Measurements from ENCODE around the gene CRY1.

The CRY1 gene

GRCh38 chr12:106956048-106956578 is 137.2 kb downstream of the CRY1 start:
- peak overlapping the region; percentile 93 for H3K9ac ChIP-seq (ENCODE audit: low read depth, low read length)
- H3K36me3 ChIP-seq (ENCODE audit: insufficient read depth, low read length): 0 out of 2 replicates have a peak, but pooled peaks cover 2% of the 10 kb centered on the region
- H3K4me1 ChIP-seq (ENCODE audit: insufficient read depth, low read length): peaks cover 5% of the 10 kb centered on the region; the same call in 1 of the 2 replicates
- peaks cover 14% of the 10 kb centered on the region for H3K27me3 ChIP-seq (ENCODE audit: insufficient read depth, low read length)
- no peaks in the 10 kb centered on the region for H3K9me3 ChIP-seq (ENCODE audit: insufficient read depth, low read depth, low read length)
- peak overlapping the region; percentile 94 for H3K4me3 ChIP-seq (ENCODE audit: low read length)
- under 1% methylated on average over 32 of the region's 34 CpGs for WGBS
- H3K27ac ChIP-seq (ENCODE audit: low read depth, low read length): peak overlapping the region; percentile 94; the same call in 1 of the 2 replicates

- Histone ChIP-seq H3K27ac (ENCODE audit: low read depth, low read length) (peak within 1 kb of the TSS; percentile 94; the same call in 1 of the 2 replicates), H3K4me1 (ENCODE audit: insufficient read depth, low read length) (peaks cover 5% of the 10 kb centered on the region; the same call in 1 of the 2 replicates), H3K4me3 (ENCODE audit: low read length) (peak within 1 kb of the TSS; percentile 94), H3K9me3 (ENCODE audit: insufficient read depth, low read depth, low read length) (no peaks in the 10 kb centered on the region), H3K36me3 (ENCODE audit: insufficient read depth, low read length) (0 out of 2 replicates have a peak, but pooled peaks cover 2% of the 10 kb centered on the region), H3K27me3 (ENCODE audit: insufficient read depth, low read length) (peaks cover 14% of the 10 kb centered on the region), H3K9ac (ENCODE audit: low read depth, low read length) (peak within 1 kb of the TSS; percentile 93)
- WGBS: under 1% methylated on average over 88 of the region's 88 CpGs
Observed at GRCh38 chr12:106955377-106956047, 137.8 kb downstream of the CRY1 start, which contains the start of gene TMEM263. Gene TMEM263, plus strand, starts transcription at chr12:106955907. Its CDS starts 11,210 bp downstream, at chr12:106967117.

GRCh38 chr12:106954462-106955376 is 138.6 kb downstream of the CRY1 start:
- peak overlapping the region; percentile 93; the same call in 1 of the 2 replicates for H3K9ac ChIP-seq (ENCODE audit: low read depth, low read length)
- peaks cover 5% of the 10 kb centered on the region; the same call in 1 of the 2 replicates for H3K4me1 ChIP-seq (ENCODE audit: insufficient read depth, low read length)
- 67% methylated on average over 35 of the region's 36 CpGs for WGBS
- H3K9me3 ChIP-seq (ENCODE audit: insufficient read depth, low read depth, low read length): no peaks in the 10 kb centered on the region
- H3K4me3 ChIP-seq (ENCODE audit: low read length): peak overlapping the region; percentile 94
- H3K36me3 ChIP-seq (ENCODE audit: insufficient read depth, low read length): 0 out of 2 replicates have a peak, but pooled peaks cover 2% of the 10 kb centered on the region
- peak overlapping the region; percentile 94; the same call in 1 of the 2 replicates for H3K27ac ChIP-seq (ENCODE audit: low read depth, low read length)
- H3K27me3 ChIP-seq (ENCODE audit: insufficient read depth, low read length): peaks cover 14% of the 10 kb centered on the region

GRCh38 chr12:106953352-106954250 is 139.7 kb downstream of the CRY1 start:
- no peak overlapping the region for H3K27ac ChIP-seq (ENCODE audit: low read depth, low read length)
- H3K9ac ChIP-seq (ENCODE audit: low read depth, low read length): no peak overlapping the region
- H3K4me3 ChIP-seq (ENCODE audit: low read length): no peak overlapping the region
- 98% methylated on average over 8 of the region's 12 CpGs for WGBS
- peaks cover 11% of the 10 kb centered on the region for H3K9me3 ChIP-seq (ENCODE audit: insufficient read depth, low read depth, low read length)
- H3K36me3 ChIP-seq (ENCODE audit: insufficient read depth, low read length): no peaks in the 10 kb centered on the region
- H3K4me1 ChIP-seq (ENCODE audit: insufficient read depth, low read length): peaks cover 5% of the 10 kb centered on the region; the same call in 1 of the 2 replicates
- peaks cover 14% of the 10 kb centered on the region for H3K27me3 ChIP-seq (ENCODE audit: insufficient read depth, low read length)

- 100% methylated on average over 5 of the region's 5 CpGs for WGBS
- Histone ChIP-seq H3K4me1 (ENCODE audit: insufficient read depth, low read length) (no peaks in the 10 kb centered on the region), H3K36me3 (ENCODE audit: insufficient read depth, low read length) (no peaks in the 10 kb centered on the region), H3K27me3 (ENCODE audit: insufficient read depth, low read length) (peaks cover 14% of the 10 kb centered on the region), H3K9me3 (ENCODE audit: insufficient read depth, low read depth, low read length) (peaks cover 27% of the 10 kb centered on the region), H3K4me3 (ENCODE audit: low read length) (no peak overlapping the region), H3K27ac (ENCODE audit: low read depth, low read length) (no peak overlapping the region), H3K9ac (ENCODE audit: low read depth, low read length) (no peak overlapping the region)
Observed at GRCh38 chr12:106950591-106950990, 142.8 kb downstream of the CRY1 start.

GRCh38 chr12:106947461-106947860 is 145.9 kb downstream of the CRY1 start:
- Histone ChIP-seq H3K27me3 (ENCODE audit: insufficient read depth, low read length) (peaks cover 3% of the 10 kb centered on the region; the same call in 1 of the 2 replicates), H3K9ac (ENCODE audit: low read depth, low read length) (no peak overlapping the region), H3K4me1 (ENCODE audit: insufficient read depth, low read length) (no peaks in the 10 kb centered on the region), H3K36me3 (ENCODE audit: insufficient read depth, low read length) (no peaks in the 10 kb centered on the region), H3K9me3 (ENCODE audit: insufficient read depth, low read depth, low read length) (peaks cover 49% of the 10 kb centered on the region), H3K4me3 (ENCODE audit: low read length) (no peak overlapping the region), H3K27ac (ENCODE audit: low read depth, low read length) (no peak overlapping the region)

- H3K9ac ChIP-seq (ENCODE audit: low read depth, low read length): no peak overlapping the region
- H3K4me1 ChIP-seq (ENCODE audit: insufficient read depth, low read length): no peaks in the 10 kb centered on the region
- no peak overlapping the region for H3K27ac ChIP-seq (ENCODE audit: low read depth, low read length)
- H3K4me3 ChIP-seq (ENCODE audit: low read length): no peak overlapping the region; the same call in 1 of the 2 replicates
- no peaks in the 10 kb centered on the region for H3K27me3 ChIP-seq (ENCODE audit: insufficient read depth, low read length)
- WGBS: no CpG with 5 or more reads among the region's 1 CpG
- H3K36me3 ChIP-seq (ENCODE audit: insufficient read depth, low read length): no peaks in the 10 kb centered on the region
- peaks cover 53% of the 10 kb centered on the region for H3K9me3 ChIP-seq (ENCODE audit: insufficient read depth, low read depth, low read length)
Observed at GRCh38 chr12:106945261-106945851, 148.0 kb downstream of the CRY1 start.

- H3K27ac ChIP-seq (ENCODE audit: low read depth, low read length): no peak overlapping the region
- H3K9ac ChIP-seq (ENCODE audit: low read depth, low read length): no peak overlapping the region
- 100% methylated on average over 2 of the region's 2 CpGs for WGBS
- H3K4me1 ChIP-seq (ENCODE audit: insufficient read depth, low read length): no peaks in the 10 kb centered on the region
- H3K36me3 ChIP-seq (ENCODE audit: insufficient read depth, low read length): no peaks in the 10 kb centered on the region
- H3K4me3 ChIP-seq (ENCODE audit: low read length): no peak overlapping the region
- no peaks in the 10 kb centered on the region for H3K27me3 ChIP-seq (ENCODE audit: insufficient read depth, low read length)
- H3K9me3 ChIP-seq (ENCODE audit: insufficient read depth, low read depth, low read length): peaks cover 38% of the 10 kb centered on the region
Observed at GRCh38 chr12:106942775-106943174, 150.6 kb downstream of the CRY1 start.

- H3K4me3 ChIP-seq (ENCODE audit: low read length): no peak overlapping the region
- H3K4me1 ChIP-seq (ENCODE audit: insufficient read depth, low read length): no peaks in the 10 kb centered on the region
- H3K27me3 ChIP-seq (ENCODE audit: insufficient read depth, low read length): no peaks in the 10 kb centered on the region
- H3K27ac ChIP-seq (ENCODE audit: low read depth, low read length): no peak overlapping the region
- 94% methylated on average over 5 of the region's 6 CpGs for WGBS
- H3K36me3 ChIP-seq (ENCODE audit: insufficient read depth, low read length): no peaks in the 10 kb centered on the region
- no peak overlapping the region for H3K9ac ChIP-seq (ENCODE audit: low read depth, low read length)
- H3K9me3 ChIP-seq (ENCODE audit: insufficient read depth, low read depth, low read length): peaks cover 29% of the 10 kb centered on the region
Observed at GRCh38 chr12:106941481-106942156, 151.7 kb downstream of the CRY1 start.

Measured in HUES64 (cell line).